ENCODE results near the gene PLXNA2. TPM values are rescaled to one million over a fixed set of nuclear protein-coding genes. Genes with fewer than 3 reads are reported as not detected.

Gene PLXNA2
- total RNA-seq, 1 experiment from 2014 or later, result 69.7 TPM

DNA sequence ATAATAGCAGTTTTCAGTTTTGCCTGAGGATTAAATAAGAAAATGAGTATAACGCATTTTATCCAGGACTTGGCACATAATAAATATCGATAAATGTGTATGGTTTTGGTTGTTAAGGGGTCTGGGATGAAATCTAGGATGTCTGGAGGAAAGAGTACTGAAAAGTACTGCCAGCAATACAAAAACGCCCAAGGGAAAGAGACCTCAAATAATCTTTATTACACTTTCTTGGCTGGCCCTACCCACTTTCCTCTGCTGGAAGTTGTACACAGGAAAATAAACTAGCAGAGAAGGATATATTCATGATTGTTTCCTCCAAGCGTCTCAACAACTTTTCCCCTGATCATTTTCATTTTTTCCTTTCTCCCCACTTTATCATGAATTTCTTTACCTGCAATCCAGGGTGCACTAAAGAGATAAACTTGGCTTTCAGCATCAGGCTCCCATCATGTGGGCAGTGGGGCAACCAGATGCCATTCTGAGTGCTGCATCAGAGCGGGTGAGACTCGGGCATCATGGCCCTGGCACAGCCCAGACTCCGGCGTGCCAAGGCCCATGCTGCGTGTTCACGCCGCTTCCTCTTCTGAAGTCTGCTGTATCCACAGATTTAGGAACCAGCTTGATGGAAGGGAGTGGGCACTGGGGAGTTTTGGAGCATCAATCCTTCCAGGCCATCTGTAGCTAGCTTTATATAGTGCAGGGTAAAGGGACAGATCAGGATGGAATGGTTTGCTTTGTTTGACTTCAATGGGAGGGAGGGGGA lies 35.8 kb upstream of the PLXNA2 start:
- Mint-ChIP-seq H3K36me3 (ENCODE audit: insufficient read depth, unreplicated experiment) (no peaks in the 10 kb centered on the region), H3K27ac (ENCODE audit: low read depth, unreplicated experiment) (no peak overlapping the region), H3K4me3 (ENCODE audit: unreplicated experiment) (no peak overlapping the region), H3K27me3 (ENCODE audit: insufficient read depth, unreplicated experiment) (peaks cover 83% of the 10 kb centered on the region), H3K9me3 (ENCODE audit: unreplicated experiment) (no peaks in the 10 kb centered on the region), H3K4me1 (ENCODE audit: insufficient read depth, unreplicated experiment) (no peaks in the 10 kb centered on the region)
- POLR2A ChIA-PET, result no interaction called here
- DNase-seq (ENCODE audit: unreplicated experiment), result no peak
- CTCF ChIA-PET, result interaction anchor here (0.6 to 1.3 kb wide), 3 partner anchors 12 to 288 kb away, joined by 3 to 7 read pairs (median 3); no protein-coding TSS in a partner anchor
- no TSS peak for BruUV-seq (replicated peaks)
- TF ChIP-seq, protein P1, sequence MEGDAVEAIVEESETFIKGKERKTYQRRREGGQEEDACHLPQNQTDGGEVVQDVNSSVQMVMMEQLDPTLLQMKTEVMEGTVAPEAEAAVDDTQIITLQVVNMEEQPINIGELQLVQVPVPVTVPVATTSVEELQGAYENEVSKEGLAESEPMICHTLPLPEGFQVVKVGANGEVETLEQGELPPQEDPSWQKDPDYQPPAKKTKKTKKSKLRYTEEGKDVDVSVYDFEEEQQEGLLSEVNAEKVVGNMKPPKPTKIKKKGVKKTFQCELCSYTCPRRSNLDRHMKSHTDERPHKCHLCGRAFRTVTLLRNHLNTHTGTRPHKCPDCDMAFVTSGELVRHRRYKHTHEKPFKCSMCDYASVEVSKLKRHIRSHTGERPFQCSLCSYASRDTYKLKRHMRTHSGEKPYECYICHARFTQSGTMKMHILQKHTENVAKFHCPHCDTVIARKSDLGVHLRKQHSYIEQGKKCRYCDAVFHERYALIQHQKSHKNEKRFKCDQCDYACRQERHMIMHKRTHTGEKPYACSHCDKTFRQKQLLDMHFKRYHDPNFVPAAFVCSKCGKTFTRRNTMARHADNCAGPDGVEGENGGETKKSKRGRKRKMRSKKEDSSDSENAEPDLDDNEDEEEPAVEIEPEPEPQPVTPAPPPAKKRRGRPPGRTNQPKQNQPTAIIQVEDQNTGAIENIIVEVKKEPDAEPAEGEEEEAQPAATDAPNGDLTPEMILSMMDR (IDR thresholded peaks at IDR 0.05; ENCODE audit: unreplicated experiment), result no peak
- intact Hi-C loops (cut with micrococcal nuclease), result no loop called here

DNA sequence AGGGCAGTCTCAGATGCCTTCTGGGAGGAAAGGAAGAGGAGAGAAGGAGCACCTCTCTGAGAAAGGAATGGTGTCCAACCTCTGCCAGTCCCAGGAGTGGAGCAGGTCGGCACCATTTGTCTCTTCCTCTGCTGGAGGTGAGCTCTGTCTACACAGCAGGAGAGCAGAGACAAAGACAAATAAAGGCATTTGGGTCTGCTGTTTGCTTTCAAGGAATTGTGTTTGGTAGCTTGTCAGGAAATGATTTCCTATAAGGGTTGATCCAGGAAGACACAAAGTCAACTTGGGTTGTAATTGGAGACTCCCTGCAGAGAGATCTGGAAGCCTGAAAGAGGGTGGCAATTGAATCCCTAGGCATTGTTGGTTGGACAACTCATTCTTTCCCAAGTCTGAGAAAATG lies 34.5 kb upstream of the PLXNA2 start:
- CTCF ChIA-PET, result interaction anchor here (0.9 to 1.2 kb wide), 2 partner anchors 8 to 34 kb away, joined by 3 to 7 read pairs; partner anchors contain the start of gene PLXNA2
- Mint-ChIP-seq H3K27me3 (ENCODE audit: insufficient read depth, unreplicated experiment) (peaks cover 86% of the 10 kb centered on the region), H3K4me3 (ENCODE audit: unreplicated experiment) (no peak overlapping the region), H3K4me1 (ENCODE audit: insufficient read depth, unreplicated experiment) (no peaks in the 10 kb centered on the region), H3K27ac (ENCODE audit: low read depth, unreplicated experiment) (no peak overlapping the region), H3K9me3 (ENCODE audit: unreplicated experiment) (no peaks in the 10 kb centered on the region), H3K36me3 (ENCODE audit: insufficient read depth, unreplicated experiment) (no peaks in the 10 kb centered on the region)
- no TSS peak for BruUV-seq (replicated peaks)
- intact Hi-C loops (cut with micrococcal nuclease), result no loop called here
- TF ChIP-seq, protein P1 (IDR thresholded peaks at IDR 0.05; ENCODE audit: unreplicated experiment), result no peak
- POLR2A ChIA-PET, result interaction anchor here (0.7 to 1.4 kb wide), 2 partner anchors 9 to 339 kb away, joined by 3 to 4 read pairs; no protein-coding TSS in a partner anchor
- DNase-seq (ENCODE audit: unreplicated experiment), result no peak

DNA sequence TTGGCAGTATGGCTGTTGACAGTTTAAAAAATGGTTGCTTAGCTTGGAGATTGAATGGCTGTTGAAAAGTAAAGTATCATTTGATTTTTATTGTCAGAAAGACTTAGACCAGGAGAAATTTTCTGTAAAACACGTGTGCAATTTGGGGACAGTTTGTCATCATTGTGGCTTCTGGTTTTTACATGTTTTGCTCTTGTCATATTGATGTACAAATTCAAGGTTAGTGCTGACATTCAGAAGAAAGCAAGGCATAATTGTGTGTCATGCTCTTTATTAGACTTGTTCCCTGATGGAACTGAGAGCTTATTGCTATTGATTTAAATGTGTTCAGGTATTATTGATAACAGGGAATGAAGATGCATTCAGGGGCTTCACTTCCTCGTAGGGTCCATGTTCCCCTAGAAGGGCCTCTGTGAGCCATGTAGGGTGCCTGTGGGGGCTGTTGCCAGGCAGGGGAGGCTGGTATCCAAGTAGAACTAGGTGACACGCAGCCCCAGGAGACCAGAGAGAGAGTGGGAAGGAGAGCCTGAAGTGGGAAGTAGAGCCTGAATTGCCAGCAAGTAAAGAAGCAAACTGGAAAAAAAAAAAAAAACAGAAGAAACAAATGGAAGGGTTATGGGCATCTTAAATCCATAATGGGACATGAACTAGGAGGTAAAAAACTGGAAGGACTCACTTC lies 32.7 kb upstream of the PLXNA2 start:
- no peaks in the 10 kb centered on the region for H3K4me1 Mint-ChIP-seq (ENCODE audit: insufficient read depth, unreplicated experiment)
- H3K27me3 Mint-ChIP-seq (ENCODE audit: insufficient read depth, unreplicated experiment), result peaks cover 87% of the 10 kb centered on the region

More for the DNA sequence above, 32.7 kb upstream of the PLXNA2 start:
- Mint-ChIP-seq H3K4me3 (ENCODE audit: unreplicated experiment) (no peak overlapping the region), H3K36me3 (ENCODE audit: insufficient read depth, unreplicated experiment) (no peaks in the 10 kb centered on the region), H3K9me3 (ENCODE audit: unreplicated experiment) (no peaks in the 10 kb centered on the region), H3K27ac (ENCODE audit: low read depth, unreplicated experiment) (no peak overlapping the region)
- DNase-seq (ENCODE audit: unreplicated experiment), result no peak
- no TSS peak for BruUV-seq (replicated peaks)
- TF ChIP-seq, protein P1 (IDR thresholded peaks at IDR 0.05; ENCODE audit: unreplicated experiment), result no peak
- intact Hi-C loops (cut with micrococcal nuclease), result no loop called here
- ChIA-PET CTCF (interaction anchor here (0.5 to 1.1 kb wide), 6 partner anchors 10 to 517 kb away, joined by 3 to 4 read pairs (median 3); no protein-coding TSS in a partner anchor), POLR2A (no interaction called here)
